Measurements from ENCODE around the gene FAM107B. TPM values are rescaled to one million over a fixed set of nuclear protein-coding genes. Genes with fewer than 3 reads are reported as not detected.
A peak's percentile ranks its signal among the peaks of the same experiment; 100 is the strongest.

FAM107B gene
- total and polyA plus RNA-seq, 4 donors = 24.9 to 58.1 (median 30.9) TPM

DNA sequence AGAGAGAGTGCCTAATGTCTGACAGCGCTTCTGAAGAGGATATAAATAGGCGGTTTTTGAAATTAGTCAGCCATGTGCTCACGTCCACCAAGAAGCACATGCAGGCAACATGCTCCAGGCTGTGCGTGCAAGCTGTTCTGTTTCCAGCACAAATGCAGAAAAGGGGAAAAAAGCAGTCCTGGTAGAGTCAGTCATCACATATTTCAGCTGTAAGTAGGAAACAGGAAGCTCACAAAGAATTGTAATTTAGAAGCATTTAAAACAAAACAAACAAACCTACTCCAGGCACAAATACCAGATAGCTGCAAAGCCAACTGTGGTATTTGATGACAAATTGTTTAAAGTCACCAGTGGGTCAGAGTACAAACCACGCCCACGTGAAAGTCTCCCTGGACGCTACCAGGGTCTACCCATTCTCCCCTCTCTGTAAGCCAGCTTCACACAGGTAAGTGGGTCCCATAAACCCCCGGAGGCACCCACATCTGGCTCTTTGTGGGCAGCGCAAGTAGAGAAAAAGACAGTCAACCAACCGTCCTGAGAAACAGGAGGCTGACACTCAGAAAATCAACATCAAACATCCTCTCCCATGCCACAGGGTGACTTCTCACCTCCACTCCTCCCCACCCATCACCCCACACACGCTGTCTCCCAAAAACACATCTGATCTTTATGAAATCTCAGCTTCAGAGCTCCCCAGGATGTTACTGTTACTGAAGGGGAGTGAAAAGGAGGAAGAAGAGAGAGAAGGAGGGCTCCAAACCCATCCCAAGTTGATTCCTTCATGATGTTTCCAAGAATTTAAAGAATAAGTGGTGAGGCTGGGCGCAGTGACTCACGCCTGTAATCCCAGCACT is 186.4 kb downstream of the FAM107B start (continued):
- no peak for TF ChIP-seq FOXA2 (IDR thresholded peaks at IDR 0.05)

DNA sequence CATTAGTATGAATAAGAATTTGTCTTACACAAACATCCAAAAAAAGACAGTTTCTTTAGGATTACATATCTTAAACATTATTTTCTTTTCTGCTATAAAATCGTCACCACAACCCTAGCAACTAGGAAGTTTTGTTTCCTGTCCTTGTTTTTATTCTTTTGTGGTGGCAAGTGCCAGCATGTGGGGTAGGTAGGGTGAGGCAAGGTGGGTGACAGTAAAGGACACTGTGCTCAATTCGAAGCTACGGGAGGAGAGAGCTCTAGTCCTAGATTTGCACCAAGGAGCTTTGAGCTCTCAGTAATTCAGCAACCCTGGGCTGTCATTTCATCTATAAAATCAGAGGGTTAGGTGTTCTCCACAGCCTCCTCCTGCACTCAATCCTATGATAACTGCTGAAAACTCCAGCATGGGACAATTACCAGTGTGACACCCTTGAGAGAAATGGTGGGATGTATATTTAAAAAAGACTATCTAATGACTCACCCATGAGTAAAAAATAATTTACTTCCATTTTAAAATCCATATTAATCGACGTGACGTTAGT is 187.1 kb downstream of the FAM107B start:
- H3K36me3 ChIP-seq (ENCODE audit: control insufficient read depth in 4 of 4, insufficient read depth in 3 of 4, low read depth in 1 of 4, low read length in 3 of 4) = peaks cover 0 to 3% (median 0%) of the 10 kb centered on the region in 4 donors
- no peaks in the 10 kb centered on the region for H3K9me3 ChIP-seq (ENCODE audit: control insufficient read depth in 4 of 4, low read length in 3 of 4)
- H3K9ac ChIP-seq (ENCODE audit: low read depth in 1 of 2, low read length in 2 of 2) = peak overlapping the region in 1 of 2 donors; percentile 16
- DNase-seq (ENCODE audit: low spot score) = no peak
- H3K27me3 ChIP-seq (ENCODE audit: control insufficient read depth in 4 of 4, insufficient read depth in 4 of 4, low read length in 3 of 4) = no peaks in the 10 kb centered on the region
- TF ChIP-seq JUND (IDR thresholded peaks at IDR 0.05) = no peak
- TF ChIP-seq, protein P1, sequence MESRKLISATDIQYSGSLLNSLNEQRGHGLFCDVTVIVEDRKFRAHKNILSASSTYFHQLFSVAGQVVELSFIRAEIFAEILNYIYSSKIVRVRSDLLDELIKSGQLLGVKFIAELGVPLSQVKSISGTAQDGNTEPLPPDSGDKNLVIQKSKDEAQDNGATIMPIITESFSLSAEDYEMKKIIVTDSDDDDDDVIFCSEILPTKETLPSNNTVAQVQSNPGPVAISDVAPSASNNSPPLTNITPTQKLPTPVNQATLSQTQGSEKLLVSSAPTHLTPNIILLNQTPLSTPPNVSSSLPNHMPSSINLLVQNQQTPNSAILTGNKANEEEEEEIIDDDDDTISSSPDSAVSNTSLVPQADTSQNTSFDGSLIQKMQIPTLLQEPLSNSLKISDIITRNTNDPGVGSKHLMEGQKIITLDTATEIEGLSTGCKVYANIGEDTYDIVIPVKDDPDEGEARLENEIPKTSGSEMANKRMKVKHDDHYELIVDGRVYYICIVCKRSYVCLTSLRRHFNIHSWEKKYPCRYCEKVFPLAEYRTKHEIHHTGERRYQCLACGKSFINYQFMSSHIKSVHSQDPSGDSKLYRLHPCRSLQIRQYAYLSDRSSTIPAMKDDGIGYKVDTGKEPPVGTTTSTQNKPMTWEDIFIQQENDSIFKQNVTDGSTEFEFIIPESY (IDR thresholded peaks at IDR 0.05) = peak; percentile 12
- no peak overlapping the region for H3K4me3 ChIP-seq (ENCODE audit: low read depth in 1 of 3, low read length in 3 of 3)
- peak overlapping the region; percentile 74 to 92 for H3K27ac ChIP-seq (ENCODE audit: low read depth in 1 of 2, low read length in 2 of 2)
- 52% methylated on average over 6 of the region's 6 CpGs for WGBS
- H3K4me1 ChIP-seq (ENCODE audit: control insufficient read depth in 4 of 4, insufficient read depth in 4 of 4, low read length in 3 of 4) = peaks cover 17 to 53% (median 44%) of the 10 kb centered on the region in 4 donors

DNA sequence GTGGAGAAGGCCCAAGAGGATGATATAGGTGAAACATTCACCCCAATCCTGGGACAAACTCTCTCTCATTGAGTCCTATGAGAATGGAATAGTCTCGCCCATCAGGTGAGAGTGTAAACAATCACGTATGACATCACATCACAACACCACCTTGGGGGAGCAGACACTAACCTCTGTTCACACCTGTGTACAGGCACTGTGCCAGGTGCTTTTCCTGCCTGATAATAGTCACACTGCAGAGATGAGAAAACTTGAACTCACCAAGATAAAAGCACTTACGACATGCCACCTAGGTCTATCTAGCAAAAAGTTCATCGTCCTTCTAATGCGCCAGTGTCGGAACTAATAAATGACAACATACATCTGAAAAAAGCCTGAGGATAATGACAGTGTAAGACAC is 187.8 kb downstream of the FAM107B start:
- H3K27me3 ChIP-seq (ENCODE audit: control insufficient read depth in 4 of 4, insufficient read depth in 4 of 4, low read length in 3 of 4) = no peaks in the 10 kb centered on the region
- 41% methylated on average over 6 of the region's 6 CpGs for WGBS
- peaks cover 17 to 46% (median 36%) of the 10 kb centered on the region in 4 donors for H3K4me1 ChIP-seq (ENCODE audit: control insufficient read depth in 4 of 4, insufficient read depth in 4 of 4, low read length in 3 of 4)
- DNase-seq (ENCODE audit: low spot score) = no peak
- H3K9me3 ChIP-seq (ENCODE audit: control insufficient read depth in 4 of 4, low read length in 3 of 4) = no peaks in the 10 kb centered on the region
- no peak overlapping the region for H3K4me3 ChIP-seq (ENCODE audit: low read depth in 1 of 3, low read length in 3 of 3)
- H3K27ac ChIP-seq (ENCODE audit: low read depth in 1 of 2, low read length in 2 of 2) = peak overlapping the region; percentile 74 to 92
- H3K36me3 ChIP-seq (ENCODE audit: control insufficient read depth in 4 of 4, insufficient read depth in 3 of 4, low read depth in 1 of 4, low read length in 3 of 4) = peaks cover 0 to under 1% (median 0%) of the 10 kb centered on the region in 4 donors
- TF ChIP-seq RXRA (IDR thresholded peaks at IDR 0.05) (peak; percentile 47 to 57), FOXA2 (IDR thresholded peaks at IDR 0.05) (peak; percentile 24), SP1 (IDR thresholded peaks at IDR 0.05) (peak; percentile 40), HNF4G (IDR thresholded peaks at IDR 0.05) (no peak), RAD21 (IDR thresholded peaks at IDR 0.05) (peak; percentile 11 to 37), HNF4A (conservative IDR thresholded peaks at IDR 0.05) (peak; percentile 20 to 29), JUND (IDR thresholded peaks at IDR 0.05) (peak in 1 of 2 donors; percentile 24), YY1 (IDR thresholded peaks at IDR 0.05) (no peak)
- H3K9ac ChIP-seq (ENCODE audit: low read depth in 1 of 2, low read length in 2 of 2) = no peak overlapping the region

DNA sequence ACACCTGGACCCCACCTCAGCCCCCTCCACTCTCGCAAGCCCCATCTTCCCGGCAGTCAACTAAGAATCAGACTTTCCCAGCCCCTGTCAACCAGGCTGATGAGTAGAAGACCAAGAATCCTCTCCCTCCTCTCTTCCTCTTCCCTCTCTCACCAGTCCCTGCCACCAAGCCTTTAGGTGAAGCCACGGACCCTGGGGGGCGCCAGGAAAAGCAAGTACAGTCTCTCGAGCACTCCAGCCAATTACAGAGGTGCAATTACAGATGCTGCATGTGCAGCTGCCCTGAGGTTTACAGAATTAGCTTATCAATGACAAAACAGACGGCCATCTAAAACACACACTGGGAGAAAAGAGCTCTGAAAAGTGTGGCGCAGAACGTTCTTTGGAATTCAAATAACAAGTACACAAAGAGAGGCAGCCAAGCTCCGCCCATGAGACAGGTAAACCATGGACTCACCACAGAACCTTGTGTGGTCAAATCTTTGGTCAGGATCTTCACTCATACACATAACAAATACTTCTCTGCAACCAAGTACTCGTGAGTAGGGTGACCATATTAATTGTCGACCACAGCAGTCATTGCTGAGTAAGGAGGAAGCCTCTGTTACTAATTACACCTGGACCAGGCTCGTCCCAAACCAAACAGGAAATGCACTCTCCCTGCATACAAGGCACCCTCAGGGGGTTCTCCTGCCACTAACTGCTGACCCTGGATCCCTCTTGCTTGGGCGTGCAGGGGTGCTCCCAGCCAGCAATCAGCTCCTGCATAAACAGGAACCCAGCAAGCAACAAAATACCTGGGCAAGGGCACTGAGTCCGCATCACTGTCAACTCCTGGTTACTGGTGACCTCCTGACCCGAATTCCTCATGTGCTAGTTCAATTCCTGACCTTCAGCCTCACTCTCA is 189.2 kb downstream of the FAM107B start:
- Histone ChIP-seq H3K4me1 (ENCODE audit: control insufficient read depth in 4 of 4, insufficient read depth in 4 of 4, low read length in 3 of 4) (peaks cover 17 to 43% (median 33%) of the 10 kb centered on the region in 4 donors), H3K9ac (ENCODE audit: low read depth in 1 of 2, low read length in 2 of 2) (no peak overlapping the region), H3K27ac (ENCODE audit: low read depth in 1 of 2, low read length in 2 of 2) (peak overlapping the region; percentile 74 to 75), H3K27me3 (ENCODE audit: control insufficient read depth in 4 of 4, insufficient read depth in 4 of 4, low read length in 3 of 4) (no peaks in the 10 kb centered on the region), H3K36me3 (ENCODE audit: control insufficient read depth in 4 of 4, insufficient read depth in 3 of 4, low read depth in 1 of 4, low read length in 3 of 4) (no peaks in the 10 kb centered on the region), H3K9me3 (ENCODE audit: control insufficient read depth in 4 of 4, low read length in 3 of 4) (no peaks in the 10 kb centered on the region), H3K4me3 (ENCODE audit: low read depth in 1 of 3, low read length in 3 of 3) (no peak overlapping the region)
- peak; percentile 26 to 40 for TF ChIP-seq HNF4A (conservative IDR thresholded peaks at IDR 0.05)
- no peak for TF ChIP-seq FOXA2 (IDR thresholded peaks at IDR 0.05)
- TF ChIP-seq NR2F2 (IDR thresholded peaks at IDR 0.05) = peak; percentile 29
- TF ChIP-seq YY1 (IDR thresholded peaks at IDR 0.05) = peak; percentile 41
- peak; percentile 20 to 40 for TF ChIP-seq RXRA (IDR thresholded peaks at IDR 0.05)
- no peak for TF ChIP-seq EGR1 (IDR thresholded peaks at IDR 0.05; ENCODE audit: low read depth in 2 of 2)
- TF ChIP-seq HNF4G (IDR thresholded peaks at IDR 0.05) = no peak
- 49% methylated on average over 15 of the region's 15 CpGs for WGBS
- no peak for DNase-seq (ENCODE audit: low spot score)
